ENCODE data around the gene MTRR.

The MTRR gene

DNA sequence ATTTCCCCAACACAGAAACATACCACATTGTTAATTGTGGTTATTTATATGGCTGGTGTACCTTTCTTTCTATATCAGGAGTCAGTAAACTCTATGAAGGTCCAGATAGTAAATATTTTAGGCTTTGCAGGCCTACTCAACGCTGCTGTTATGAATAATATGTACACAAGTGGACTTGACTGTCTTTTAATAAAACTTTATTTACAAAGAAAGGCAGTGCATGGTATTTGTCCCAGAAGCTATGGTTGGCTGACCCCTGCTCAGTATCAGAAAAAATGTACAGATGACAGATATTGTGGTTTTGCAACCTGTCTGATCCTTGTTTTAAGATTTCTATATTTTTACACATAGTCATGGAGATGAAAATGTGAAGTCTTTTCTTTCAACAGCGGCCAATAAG, 5.7 kb downstream of the MTRR start:
- no peak overlapping the region for H2AFZ ChIP-seq (ENCODE audit: low read length)
- no peak for TF ChIP-seq EZH2 (IDR thresholded peaks at IDR 0.05; ENCODE audit: borderline replicate concordance, low read length)
- TF ChIP-seq, protein P1, sequence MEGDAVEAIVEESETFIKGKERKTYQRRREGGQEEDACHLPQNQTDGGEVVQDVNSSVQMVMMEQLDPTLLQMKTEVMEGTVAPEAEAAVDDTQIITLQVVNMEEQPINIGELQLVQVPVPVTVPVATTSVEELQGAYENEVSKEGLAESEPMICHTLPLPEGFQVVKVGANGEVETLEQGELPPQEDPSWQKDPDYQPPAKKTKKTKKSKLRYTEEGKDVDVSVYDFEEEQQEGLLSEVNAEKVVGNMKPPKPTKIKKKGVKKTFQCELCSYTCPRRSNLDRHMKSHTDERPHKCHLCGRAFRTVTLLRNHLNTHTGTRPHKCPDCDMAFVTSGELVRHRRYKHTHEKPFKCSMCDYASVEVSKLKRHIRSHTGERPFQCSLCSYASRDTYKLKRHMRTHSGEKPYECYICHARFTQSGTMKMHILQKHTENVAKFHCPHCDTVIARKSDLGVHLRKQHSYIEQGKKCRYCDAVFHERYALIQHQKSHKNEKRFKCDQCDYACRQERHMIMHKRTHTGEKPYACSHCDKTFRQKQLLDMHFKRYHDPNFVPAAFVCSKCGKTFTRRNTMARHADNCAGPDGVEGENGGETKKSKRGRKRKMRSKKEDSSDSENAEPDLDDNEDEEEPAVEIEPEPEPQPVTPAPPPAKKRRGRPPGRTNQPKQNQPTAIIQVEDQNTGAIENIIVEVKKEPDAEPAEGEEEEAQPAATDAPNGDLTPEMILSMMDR (IDR thresholded peaks at IDR 0.05; ENCODE audit: low read length) = no peak
- H3K4me3 ChIP-seq (ENCODE audit: low read depth, low read length, poor library complexity, severe bottlenecking) = no peak overlapping the region
- H3K4me2 ChIP-seq (ENCODE audit: low read length) = no peak overlapping the region
- peaks cover 82% of the 10 kb centered on the region for H3K36me3 ChIP-seq (ENCODE audit: insufficient read depth, low read length)
- no peaks in the 10 kb centered on the region for H3K27me3 ChIP-seq (ENCODE audit: insufficient read depth, low read length)
- H3K79me2 ChIP-seq (ENCODE audit: insufficient read depth, low read length) = peaks cover 54% of the 10 kb centered on the region
- peaks cover 31% of the 10 kb centered on the region for H3K4me1 ChIP-seq (ENCODE audit: insufficient read depth, low read length, severe bottlenecking)
- H3K9me3 ChIP-seq (ENCODE audit: low read length) = no peaks in the 10 kb centered on the region
- H3K9ac ChIP-seq (ENCODE audit: low read length) = no peak overlapping the region
- peaks cover 2% of the 10 kb centered on the region; the same call in 1 of the 2 replicates for H4K20me1 ChIP-seq (ENCODE audit: insufficient read depth, low read length)
- H3K9me2 ChIP-seq (ENCODE audit: low read depth, low read length) = no peaks in the 10 kb centered on the region
- H3K27ac ChIP-seq (ENCODE audit: low read depth, low read length, poor library complexity, severe bottlenecking) = no peak overlapping the region
- H3F3A ChIP-seq (ENCODE audit: insufficient read depth, low read length) = no peaks in the 10 kb centered on the region

DNA sequence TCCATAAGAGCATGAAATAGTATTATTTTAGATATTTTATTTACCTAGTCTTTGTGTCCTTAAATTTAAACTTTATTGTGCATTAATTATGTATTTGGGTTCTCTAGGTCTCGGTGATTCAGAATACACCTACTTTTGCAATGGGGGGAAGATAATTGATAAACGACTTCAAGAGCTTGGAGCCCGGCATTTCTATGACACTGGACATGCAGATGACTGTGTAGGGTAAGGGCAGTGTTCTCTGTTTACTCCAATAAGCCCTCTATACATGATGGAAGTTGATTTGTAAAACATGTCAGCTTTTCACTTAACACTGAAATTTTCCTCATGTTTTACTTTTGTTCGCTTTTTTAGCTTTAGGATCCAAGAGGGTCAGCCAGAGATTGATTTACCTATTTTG, 6.2 kb downstream of the MTRR start:
- H3K4me1 ChIP-seq (ENCODE audit: insufficient read depth, low read length, severe bottlenecking) = peaks cover 26% of the 10 kb centered on the region
- H3K9me2 ChIP-seq (ENCODE audit: low read depth, low read length) = no peaks in the 10 kb centered on the region
- H3K9me3 ChIP-seq (ENCODE audit: low read length) = no peaks in the 10 kb centered on the region
- H3K27me3 ChIP-seq (ENCODE audit: insufficient read depth, low read length) = no peaks in the 10 kb centered on the region
- H3K4me2 ChIP-seq (ENCODE audit: low read length) = no peak overlapping the region
- no peak overlapping the region for H3K4me3 ChIP-seq (ENCODE audit: low read depth, low read length, poor library complexity, severe bottlenecking)
- no peak overlapping the region for H3K9ac ChIP-seq (ENCODE audit: low read length)
- no peak for TF ChIP-seq EZH2 (IDR thresholded peaks at IDR 0.05; ENCODE audit: borderline replicate concordance, low read length)
- TF ChIP-seq, protein P1 (IDR thresholded peaks at IDR 0.05; ENCODE audit: low read length) = no peak
- H3K79me2 ChIP-seq (ENCODE audit: insufficient read depth, low read length) = peaks cover 48% of the 10 kb centered on the region
- H2AFZ ChIP-seq (ENCODE audit: low read length) = no peak overlapping the region
- H3K27ac ChIP-seq (ENCODE audit: low read depth, low read length, poor library complexity, severe bottlenecking) = no peak overlapping the region
- H3K36me3 ChIP-seq (ENCODE audit: insufficient read depth, low read length) = peaks cover 87% of the 10 kb centered on the region
- H3F3A ChIP-seq (ENCODE audit: insufficient read depth, low read length) = no peaks in the 10 kb centered on the region
- peaks cover 2% of the 10 kb centered on the region; the same call in 1 of the 2 replicates for H4K20me1 ChIP-seq (ENCODE audit: insufficient read depth, low read length)

DNA sequence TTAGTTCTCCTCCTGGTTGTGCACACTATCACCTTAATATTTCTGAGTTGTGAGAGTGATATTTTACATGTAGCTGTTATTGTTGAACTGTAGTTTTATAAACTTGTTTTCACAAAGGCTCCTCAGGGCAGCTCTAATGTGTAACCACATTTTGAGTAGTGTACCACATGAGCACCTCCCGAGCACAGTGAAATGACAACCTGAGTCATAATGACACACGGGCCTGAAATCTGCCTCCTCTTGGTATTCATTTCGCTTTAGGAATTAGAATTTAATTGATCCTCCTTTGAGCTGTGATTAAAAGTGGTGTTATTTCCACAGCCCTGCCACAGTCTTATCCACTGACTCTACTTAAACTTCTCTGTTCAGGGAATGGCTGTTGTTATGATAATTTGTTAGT, 7.9 kb downstream of the MTRR start:
- H3K27ac ChIP-seq (ENCODE audit: low read depth, low read length, poor library complexity, severe bottlenecking) = no peak overlapping the region

More for the DNA sequence above, 7.9 kb downstream of the MTRR start:
- H3K36me3 ChIP-seq (ENCODE audit: insufficient read depth, low read length) = peaks cover 98% of the 10 kb centered on the region
- H3K4me2 ChIP-seq (ENCODE audit: low read length) = no peak overlapping the region
- H3K9ac ChIP-seq (ENCODE audit: low read length) = no peak overlapping the region
- H3K27me3 ChIP-seq (ENCODE audit: insufficient read depth, low read length) = no peaks in the 10 kb centered on the region
- H2AFZ ChIP-seq (ENCODE audit: low read length) = no peak overlapping the region
- no peaks in the 10 kb centered on the region for H3K9me3 ChIP-seq (ENCODE audit: low read length)
- peaks cover 31% of the 10 kb centered on the region for H3K79me2 ChIP-seq (ENCODE audit: insufficient read depth, low read length)
- no peak overlapping the region for H3K4me3 ChIP-seq (ENCODE audit: low read depth, low read length, poor library complexity, severe bottlenecking)
- no peaks in the 10 kb centered on the region for H3K9me2 ChIP-seq (ENCODE audit: low read depth, low read length)
- TF ChIP-seq, protein P1 (IDR thresholded peaks at IDR 0.05; ENCODE audit: low read length) = no peak
- TF ChIP-seq EZH2 (IDR thresholded peaks at IDR 0.05; ENCODE audit: borderline replicate concordance, low read length) = no peak
- no peaks in the 10 kb centered on the region for H3F3A ChIP-seq (ENCODE audit: insufficient read depth, low read length)
- peaks cover 8% of the 10 kb centered on the region for H3K4me1 ChIP-seq (ENCODE audit: insufficient read depth, low read length, severe bottlenecking)
- peaks cover 2% of the 10 kb centered on the region; the same call in 1 of the 2 replicates for H4K20me1 ChIP-seq (ENCODE audit: insufficient read depth, low read length)
